NT2/D1 (cell line): ENCODE results near the gene RELCH.

Experiments used
- DNase-seq: peaks from one replicate; pipeline ENCODE4 v3.0.0-alpha.2; 2011; ENCODE audit warnings: low read depth, low spot score
- H3K27me3 ChIP-seq: 2 replicates; pipeline ENCODE4 v1.6.0; 2011; ENCODE audit warnings: mild to moderate bottlenecking; ENCODE audit not compliant: insufficient read length, insufficient read depth
- H3K36me3 ChIP-seq: 2 replicates; pipeline ENCODE4 v1.6.1; 2011; ENCODE audit warnings: mild to moderate bottlenecking, low read length, mixed read lengths; ENCODE audit not compliant: insufficient read depth, insufficient read length
- H3K4me1 ChIP-seq: 2 replicates; pipeline ENCODE4 v1.5.1; 2011; ENCODE audit not compliant: insufficient read depth, insufficient read length
- H3K4me3 ChIP-seq: 2 replicates; pipeline ENCODE4 v1.5.1; 2011; ENCODE audit warnings: low read depth; ENCODE audit not compliant: insufficient read length
- H3K9ac ChIP-seq: 2 replicates; pipeline ENCODE4 v1.6.0; 2011; ENCODE audit warnings: low read depth; ENCODE audit not compliant: insufficient read length
- H3K9me3 ChIP-seq: 2 replicates; pipeline ENCODE4 v1.5.1; 2011; ENCODE audit warnings: mild to moderate bottlenecking, low read length; ENCODE audit not compliant: insufficient read depth
- SUZ12 ChIP-seq: IDR thresholded peaks from 2 replicates; pipeline ENCODE4 v1.6.1; 2011; ENCODE audit not compliant: insufficient read length, insufficient read depth; ENCODE audit errors: extremely low read depth
- YY1 ChIP-seq: IDR thresholded peaks from 2 replicates; pipeline ENCODE4 v1.6.1; 2011; ENCODE audit not compliant: insufficient read length, insufficient read depth
- ZNF274 ChIP-seq: IDR thresholded peaks from 2 replicates; pipeline ENCODE4 v1.6.1; 2011; ENCODE audit warnings: mild to moderate bottlenecking, low read depth, low read length

The RELCH gene

GRCh38 chr18:62338446-62339105 lies 151.5 kb downstream of the RELCH start:
- H3K4me3 ChIP-seq: no peak overlapping the region
- H3K9ac ChIP-seq: no peak overlapping the region
- H3K27me3 ChIP-seq: no peaks in the 10 kb centered on the region
- peaks cover 4% of the 10 kb centered on the region for H3K4me1 ChIP-seq
- no peaks in the 10 kb centered on the region for H3K9me3 ChIP-seq
- TF ChIP-seq SUZ12 (no peak), YY1 (no peak), ZNF274 (no peak)
- no peak for DNase-seq
- no peaks in the 10 kb centered on the region for H3K36me3 ChIP-seq

DNA sequence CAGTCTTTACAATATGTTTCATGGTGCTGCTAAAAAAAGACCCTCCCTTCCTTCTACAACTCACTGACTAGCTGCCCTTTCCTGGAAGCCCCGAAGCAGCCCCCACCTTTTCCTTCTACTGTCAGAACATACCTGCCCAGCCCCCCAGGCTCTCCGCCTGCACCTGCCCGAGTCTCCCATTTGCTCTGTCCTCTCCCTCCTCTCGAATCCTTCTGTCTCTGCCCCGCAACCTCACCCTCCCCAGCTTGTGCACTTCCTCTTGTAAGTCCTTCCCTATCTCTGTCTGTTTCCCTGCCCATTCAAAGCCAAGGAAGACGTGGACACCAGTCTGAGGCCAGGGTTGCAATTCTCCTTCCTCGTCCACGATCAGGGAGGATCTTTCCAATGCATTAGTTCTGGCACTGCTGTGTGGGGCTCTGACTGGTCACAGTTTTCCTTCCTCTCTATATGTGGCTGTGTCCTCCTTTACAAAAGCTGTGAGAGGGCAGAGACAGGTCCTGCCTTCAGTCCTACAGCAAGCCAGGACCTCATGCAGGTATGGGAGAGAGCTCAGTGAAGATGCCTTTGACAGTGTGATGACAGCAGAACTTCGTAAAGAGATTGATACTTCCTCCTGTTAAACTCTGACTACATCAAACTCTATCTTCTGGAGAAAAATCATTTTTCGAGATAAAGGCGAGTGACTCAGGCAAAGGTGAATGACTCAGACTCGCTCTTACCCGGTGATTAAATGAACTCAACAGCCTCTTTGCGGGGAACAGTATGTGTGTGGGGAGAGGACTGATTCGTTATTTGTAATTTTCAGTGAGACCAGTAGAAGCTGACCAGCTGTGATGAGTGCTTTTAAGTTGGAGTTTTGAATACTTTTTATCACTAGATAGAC lies 152.3 kb downstream of the RELCH start:
- Histone ChIP-seq H3K4me3 (no peak overlapping the region), H3K4me1 (peaks cover 4% of the 10 kb centered on the region), H3K27me3 (no peaks in the 10 kb centered on the region), H3K9me3 (no peaks in the 10 kb centered on the region), H3K9ac (no peak overlapping the region), H3K36me3 (no peaks in the 10 kb centered on the region)
- DNase-seq: no peak
- no peak for TF ChIP-seq SUZ12
- TF ChIP-seq ZNF274: no peak
- no peak for TF ChIP-seq YY1

DNA sequence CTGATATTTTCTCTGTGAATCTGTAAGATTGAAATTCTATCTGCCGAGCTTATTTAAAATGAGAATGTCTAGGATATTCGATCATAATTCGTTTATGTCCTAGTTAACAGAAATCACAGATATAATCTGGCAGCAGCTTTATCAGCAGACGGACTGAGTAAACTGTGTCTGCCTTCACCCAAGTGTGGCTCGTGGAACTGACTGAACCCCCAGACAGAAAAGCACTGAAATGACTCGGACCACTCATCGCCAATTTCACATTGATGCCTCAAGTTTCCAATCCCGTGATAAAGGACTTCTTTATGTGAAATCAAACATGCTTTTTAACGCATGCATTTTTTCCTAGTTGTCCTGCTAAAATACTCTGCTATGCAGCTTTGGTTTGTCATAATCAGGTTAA lies 153.9 kb downstream of the RELCH start:
- Histone ChIP-seq H3K27me3 (no peaks in the 10 kb centered on the region), H3K4me3 (no peak overlapping the region), H3K36me3 (no peaks in the 10 kb centered on the region), H3K9me3 (no peaks in the 10 kb centered on the region), H3K9ac (no peak overlapping the region), H3K4me1 (peaks cover 7% of the 10 kb centered on the region)
- no peak for DNase-seq
- TF ChIP-seq ZNF274 (no peak), SUZ12 (no peak), YY1 (no peak)

GRCh38 chr18:62341473-62341872 lies 154.4 kb downstream of the RELCH start:
- peaks cover 10% of the 10 kb centered on the region for H3K4me1 ChIP-seq
- no peaks in the 10 kb centered on the region for H3K36me3 ChIP-seq
- H3K9me3 ChIP-seq: no peaks in the 10 kb centered on the region
- H3K9ac ChIP-seq: no peak overlapping the region
- H3K4me3 ChIP-seq: no peak overlapping the region
- TF ChIP-seq SUZ12 (no peak), YY1 (no peak), ZNF274 (no peak)
- no peak for DNase-seq
- no peaks in the 10 kb centered on the region for H3K27me3 ChIP-seq

DNA sequence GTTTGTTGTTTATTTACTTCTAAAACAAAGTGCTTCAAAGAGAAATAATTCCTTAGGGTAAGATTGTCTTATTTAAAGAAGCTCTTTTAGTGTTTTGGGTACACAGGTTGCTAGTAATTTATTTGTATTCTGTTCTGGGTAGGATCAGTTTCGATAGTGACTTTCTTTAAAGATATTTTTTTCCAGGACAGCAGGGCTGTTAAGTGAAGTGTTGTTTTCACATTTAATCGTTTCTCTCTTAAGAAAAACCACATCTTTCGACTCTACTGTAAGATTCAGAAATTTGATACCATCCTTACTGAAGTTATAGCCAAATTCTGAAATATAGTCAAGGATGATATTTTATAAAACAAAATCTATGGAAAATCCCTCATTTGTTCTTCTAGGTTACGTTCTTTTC lies 155.8 kb downstream of the RELCH start:
- Histone ChIP-seq H3K36me3 (no peaks in the 10 kb centered on the region), H3K9me3 (no peaks in the 10 kb centered on the region), H3K4me1 (peaks cover 11% of the 10 kb centered on the region), H3K4me3 (no peak overlapping the region), H3K9ac (no peak overlapping the region), H3K27me3 (no peaks in the 10 kb centered on the region)
- no peak for TF ChIP-seq SUZ12
- no peak for TF ChIP-seq YY1
- no peak for TF ChIP-seq ZNF274
- no peak for DNase-seq

- Histone ChIP-seq H3K9ac (no peak overlapping the region), H3K4me1 (peaks cover 13% of the 10 kb centered on the region), H3K36me3 (no peaks in the 10 kb centered on the region), H3K27me3 (no peaks in the 10 kb centered on the region), H3K9me3 (no peaks in the 10 kb centered on the region), H3K4me3 (no peak overlapping the region)
- no peak for TF ChIP-seq SUZ12
- DNase-seq: no peak
Observed at GRCh38 chr18:62343316-62343715, 156.3 kb downstream of the RELCH start.

DNA sequence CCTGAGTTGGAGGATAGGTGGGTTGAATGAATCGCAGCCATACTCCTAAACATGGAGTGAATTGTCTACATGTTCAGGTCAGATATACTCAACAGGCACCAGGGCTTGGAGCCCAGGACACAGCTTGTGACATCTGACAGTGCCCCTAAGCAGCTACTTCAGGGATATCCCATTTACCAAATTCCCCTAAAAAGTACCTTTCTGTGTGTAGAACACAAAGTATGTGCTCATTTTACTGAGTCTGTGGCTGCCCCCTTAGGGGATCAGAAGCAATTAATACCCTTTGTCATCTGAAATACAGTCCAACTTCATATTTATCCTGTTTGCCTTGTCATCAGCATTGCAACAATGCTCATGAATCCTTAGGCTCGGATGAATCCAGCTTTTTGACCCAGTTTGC lies 158.9 kb downstream of the RELCH start:
- Histone ChIP-seq H3K4me3 (no peak overlapping the region), H3K9ac (no peak overlapping the region), H3K27me3 (no peaks in the 10 kb centered on the region), H3K36me3 (no peaks in the 10 kb centered on the region), H3K4me1 (peaks cover 9% of the 10 kb centered on the region), H3K9me3 (no peaks in the 10 kb centered on the region)
- no peak for DNase-seq
- TF ChIP-seq ZNF274 (no peak), SUZ12 (no peak), YY1 (no peak)
